HEK293 (cell line): ENCODE measurements around the gene SPC25.

Experiments used
- CTCF ChIA-PET: fragments of 350-600 bp; formaldehyde crosslinking; extraction: SDS; loops from one replicate; lab custom pipeline; 2021; ENCODE audit warnings: antibody characterized with exemption; lab: Yijun Ruan, JAX
- POLR2A ChIA-PET: fragments of 300-600 bp; formaldehyde crosslinking; extraction: SDS; loops from one replicate; lab custom pipeline; 2020; ENCODE audit warnings: antibody characterized with exemption, inconsistent platforms; lab: Yijun Ruan, JAX
- H3K27ac ChIP-seq: fragments of 200-500 bp; sonication (Bioruptor generic); 2 replicates; pipeline ENCODE4 v1.5.1; 2014; ENCODE audit warnings: low read depth, low read length, control low read depth, inconsistent platforms; ENCODE audit errors: extremely low read depth
- H3K36me3 ChIP-seq, 2 experiments: fragments of 200-500 bp in 1 of 2; sonication (Bioruptor generic) in 1 of 2; 1 replicate in 1 of 2; 2 replicates in 1 of 2; pipeline ENCODE4 v1.5.1; 2014 to 2017; ENCODE audit warnings: inconsistent platforms in 2 of 2, low read length in 2 of 2; ENCODE audit not compliant: control insufficient read depth in 2 of 2, insufficient read depth in 1 of 2
- H3K4me1 ChIP-seq: fragments of 200-500 bp; sonication (Bioruptor generic); 2 replicates; pipeline ENCODE4 v1.5.1; 2014; ENCODE audit warnings: mild to moderate bottlenecking, low read length, inconsistent platforms; ENCODE audit not compliant: control insufficient read depth, insufficient read depth
- H3K4me3 ChIP-seq: 2 replicates; pipeline ENCODE4 v1.5.1; 2011; ENCODE audit warnings: low read depth, mild to moderate bottlenecking, control low read depth, low read length, moderate library complexity
- H3K9me3 ChIP-seq: fragments of 200-500 bp; sonication (Bioruptor generic); 2 replicates; pipeline ENCODE4 v1.5.1; 2014; ENCODE audit warnings: low read depth, low read length, inconsistent platforms; ENCODE audit not compliant: control insufficient read depth, insufficient read depth
- GLIS2 ChIP-seq: fragments of 450-650 bp; formaldehyde crosslinking; IDR thresholded peaks from 2 replicates; pipeline ENCODE4 v1.5.1; 2016; ENCODE audit warnings: missing biosample characterization, missing genetic modification characterization
- HOXD13 ChIP-seq: sonication (generic); formaldehyde crosslinking; IDR thresholded peaks from 2 replicates; pipeline ENCODE4 v1.8.0; 2022; ENCODE audit warnings: missing genetic modification reagents, borderline replicate concordance
- PRDM1 ChIP-seq: fragments of 450-650 bp; formaldehyde crosslinking; IDR thresholded peaks from 2 replicates; pipeline ENCODE4; 2016; ENCODE audit warnings: missing biosample characterization, missing genetic modification characterization
- SP3 ChIP-seq: fragments of 450-650 bp; formaldehyde crosslinking; IDR thresholded peaks from 2 replicates; pipeline ENCODE4 v1.5.1; 2016; ENCODE audit warnings: missing biosample characterization, missing genetic modification characterization
- TSHZ1 ChIP-seq: fragments of 450-650 bp; formaldehyde crosslinking; IDR thresholded peaks from 2 replicates; pipeline ENCODE4 v1.5.1; 2016; ENCODE audit warnings: missing biosample characterization, missing genetic modification characterization, borderline replicate concordance
- YY1 ChIP-seq: fragments of 450-650 bp; formaldehyde crosslinking; IDR thresholded peaks from 2 replicates; pipeline ENCODE4 v1.5.1; 2018; ENCODE audit warnings: missing biosample characterization, missing genetic modification characterization
- ZBTB6 ChIP-seq: fragments of 450-650 bp; formaldehyde crosslinking; IDR thresholded peaks from 2 replicates; pipeline ENCODE4 v1.5.1; 2017; ENCODE audit warnings: missing biosample characterization, missing genetic modification characterization
- ZFP3 ChIP-seq: fragments of 450-650 bp; formaldehyde crosslinking; IDR thresholded peaks from 2 replicates; pipeline ENCODE4 v1.5.1; 2016; ENCODE audit warnings: low read depth, missing biosample characterization, missing genetic modification characterization
- ZFP69B ChIP-seq: fragments of 450-650 bp; formaldehyde crosslinking; IDR thresholded peaks from 2 replicates; pipeline ENCODE4 v1.5.1; 2016; ENCODE audit warnings: missing biosample characterization, missing genetic modification characterization
- ZNF184 ChIP-seq: fragments of 450-650 bp; IDR thresholded peaks from 2 replicates; pipeline ENCODE4 v1.5.1; 2018; ENCODE audit warnings: missing biosample characterization, mild to moderate bottlenecking, missing genetic modification characterization
- ZNF2 ChIP-seq: fragments of 450-650 bp; formaldehyde crosslinking; IDR thresholded peaks from 2 replicates; pipeline ENCODE4 v1.5.1; 2016; ENCODE audit warnings: missing biosample characterization, missing genetic modification characterization
- ZNF302 ChIP-seq: fragments of 450-650 bp; formaldehyde crosslinking; IDR thresholded peaks from 2 replicates; pipeline ENCODE4 v1.5.1; 2016; ENCODE audit warnings: missing biosample characterization, missing genetic modification characterization, low read depth
- ZNF37A ChIP-seq: fragments of 450-650 bp; IDR thresholded peaks from 2 replicates; pipeline ENCODE4 v1.5.1; 2018; ENCODE audit warnings: missing biosample characterization, missing genetic modification characterization
- ZNF423 ChIP-seq: fragments of 450-650 bp; formaldehyde crosslinking; IDR thresholded peaks from 2 replicates; pipeline ENCODE4 v1.5.1; 2016; ENCODE audit warnings: missing biosample characterization, missing genetic modification characterization
- ZNF426 ChIP-seq: fragments of 450-650 bp; formaldehyde crosslinking; IDR thresholded peaks from 2 replicates; pipeline ENCODE4 v1.5.1; 2017; ENCODE audit warnings: missing biosample characterization, missing genetic modification characterization, mild to moderate bottlenecking, inconsistent platforms, moderate library complexity
- ZNF544 ChIP-seq: fragments of 450-650 bp; formaldehyde crosslinking; IDR thresholded peaks from 2 replicates; pipeline ENCODE4 v1.5.0; 2017; ENCODE audit warnings: missing biosample characterization, missing genetic modification characterization
- ZNF610 ChIP-seq: fragments of 450-650 bp; formaldehyde crosslinking; IDR thresholded peaks from 2 replicates; pipeline ENCODE4 v1.5.1; 2016; ENCODE audit warnings: missing biosample characterization, missing genetic modification characterization, borderline replicate concordance
- ZNF658 ChIP-seq: fragments of 450-650 bp; formaldehyde crosslinking; IDR thresholded peaks from 2 replicates; pipeline ENCODE4; 2016; ENCODE audit warnings: missing biosample characterization, missing genetic modification characterization
- ZNF76 ChIP-seq: fragments of 450-650 bp; formaldehyde crosslinking; IDR thresholded peaks from 2 replicates; pipeline ENCODE4; 2016; ENCODE audit warnings: low read depth, missing biosample characterization, missing genetic modification characterization, borderline replicate concordance
- ZNF792 ChIP-seq: fragments of 450-650 bp; formaldehyde crosslinking; IDR thresholded peaks from 2 replicates; pipeline ENCODE4 v1.5.1; 2016; ENCODE audit warnings: missing biosample characterization, missing genetic modification characterization
- ZNF837 ChIP-seq: fragments of 450-650 bp; formaldehyde crosslinking; IDR thresholded peaks from 2 replicates; pipeline ENCODE4 v1.5.1; 2016; ENCODE audit warnings: missing biosample characterization, missing genetic modification characterization
- TF ChIP-seq, protein P1 (sequence below): fragments of 450-650 bp; formaldehyde crosslinking; IDR thresholded peaks from 2 replicates; pipeline ENCODE4 v1.5.1; 2016; ENCODE audit warnings: missing biosample characterization, missing genetic modification characterization
- TF ChIP-seq, protein P2 (sequence below): fragments of 450-650 bp; formaldehyde crosslinking; IDR thresholded peaks from 2 replicates; pipeline ENCODE4 v1.5.1; 2016; ENCODE audit warnings: missing biosample characterization, missing genetic modification characterization

SPC25 gene

GRCh38 chr2:168841445-168841844, 48.8 kb downstream of the SPC25 start:
- POLR2A ChIA-PET = no interaction called here
- Histone ChIP-seq H3K4me1 (no peaks in the 10 kb centered on the region), H3K9me3 (no peaks in the 10 kb centered on the region), H3K36me3 (no peaks in the 10 kb centered on the region), H3K4me3 (no peak overlapping the region), H3K27ac (no peak overlapping the region)
- CTCF ChIA-PET = interaction anchor here (0.7 kb wide), 1 partner anchor 47 kb away, joined by 3 read pairs; no protein-coding TSS in a partner anchor
- TF ChIP-seq PRDM1 (no peak), ZNF184 (no peak), ZNF610 (tag by site-specific recombination) (no peak), ZNF658 (no peak), TSHZ1 (no peak), ZNF76 (tag by site-specific recombination) (no peak), ZNF302 (tag by site-specific recombination) (no peak)
- TF ChIP-seq, protein P1, sequence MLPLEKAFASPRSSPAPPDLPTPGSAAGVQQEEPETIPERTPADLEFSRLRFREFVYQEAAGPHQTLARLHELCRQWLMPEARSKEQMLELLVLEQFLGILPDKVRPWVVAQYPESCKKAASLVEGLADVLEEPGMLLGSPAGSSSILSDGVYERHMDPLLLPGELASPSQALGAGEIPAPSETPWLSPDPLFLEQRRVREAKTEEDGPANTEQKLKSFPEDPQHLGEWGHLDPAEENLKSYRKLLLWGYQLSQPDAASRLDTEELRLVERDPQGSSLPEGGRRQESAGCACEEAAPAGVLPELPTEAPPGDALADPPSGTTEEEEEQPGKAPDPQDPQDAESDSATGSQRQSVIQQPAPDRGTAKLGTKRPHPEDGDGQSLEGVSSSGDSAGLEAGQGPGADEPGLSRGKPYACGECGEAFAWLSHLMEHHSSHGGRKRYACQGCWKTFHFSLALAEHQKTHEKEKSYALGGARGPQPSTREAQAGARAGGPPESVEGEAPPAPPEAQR (tag by site-specific recombination) = no peak
- TF ChIP-seq, all 188 proteins: peak for 0

GRCh38 chr2:168835969-168836368, 54.3 kb downstream of the SPC25 start:
- Histone ChIP-seq H3K9me3 (no peaks in the 10 kb centered on the region), H3K36me3 (peaks cover 0 to 7% of the 10 kb centered on the region in 2 experiments; a peak in 1 of 3 replicates), H3K4me3 (no peak overlapping the region), H3K4me1 (no peaks in the 10 kb centered on the region), H3K27ac (no peak overlapping the region)
- no peak for TF ChIP-seq ZNF544 (tag by site-specific recombination)
- no peak for TF ChIP-seq SP3 (tag by site-specific recombination)
- CTCF ChIA-PET = interaction anchor here (0.7 kb wide), 1 partner anchor 487 kb away, joined by 3 read pairs; no protein-coding TSS in a partner anchor
- POLR2A ChIA-PET = no interaction called here

DNA sequence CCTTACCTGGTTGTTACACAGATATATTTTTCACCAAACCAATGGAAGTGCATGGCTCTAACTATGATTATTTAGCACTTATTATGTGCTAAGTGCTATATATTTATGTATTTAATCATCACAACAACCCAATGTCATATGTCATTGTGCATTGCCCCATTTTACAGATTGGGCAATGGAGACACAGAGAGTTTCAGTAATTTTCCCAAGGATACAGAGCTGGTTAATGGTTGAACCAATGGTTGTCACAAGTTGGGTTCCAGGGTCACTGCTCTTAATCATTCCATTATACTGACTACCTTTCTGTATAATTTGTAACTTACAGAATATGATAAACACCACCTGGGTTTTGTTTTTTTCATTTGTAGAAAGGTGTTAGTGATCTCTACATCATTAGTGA, 58.6 kb downstream of the SPC25 start:
- H3K27ac ChIP-seq = no peak overlapping the region
- ChIA-PET CTCF (interaction anchor here (1.0 kb wide), 1 partner anchor 14 kb away, joined by 4 read pairs; no protein-coding TSS in a partner anchor), POLR2A (no interaction called here)
- peaks cover 0 to 7% of the 10 kb centered on the region in 2 experiments; a peak in 1 of 3 replicates for H3K36me3 ChIP-seq
- TF ChIP-seq ZFP3 (tag by site-specific recombination) (no peak), YY1 (tag by site-specific recombination) (no peak)
- H3K4me1 ChIP-seq = no peaks in the 10 kb centered on the region
- H3K4me3 ChIP-seq = no peak overlapping the region
- no peaks in the 10 kb centered on the region for H3K9me3 ChIP-seq

DNA sequence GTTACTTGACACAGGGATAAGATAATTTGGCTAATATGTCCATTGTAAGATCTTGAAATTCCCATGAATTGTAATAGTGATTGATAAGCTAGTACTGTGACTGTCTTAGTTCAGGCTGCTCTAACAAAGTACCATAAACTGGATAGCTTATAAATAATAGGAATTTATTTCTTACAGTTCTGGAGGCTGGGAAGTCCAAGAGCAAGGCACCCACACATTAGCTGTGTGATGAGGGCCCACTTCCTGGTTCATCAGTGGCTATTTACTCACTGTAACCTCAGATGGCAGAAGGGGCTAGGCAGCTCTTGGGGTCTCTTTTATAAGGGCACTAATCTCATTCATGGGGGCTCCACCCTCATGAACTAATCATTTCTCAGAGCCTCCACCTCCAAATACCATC, 59.3 kb downstream of the SPC25 start:
- Histone ChIP-seq H3K4me1 (no peaks in the 10 kb centered on the region), H3K27ac (no peak overlapping the region), H3K36me3 (peaks cover 0 to 7% of the 10 kb centered on the region in 2 experiments; a peak in 1 of 3 replicates), H3K9me3 (no peaks in the 10 kb centered on the region), H3K4me3 (no peak overlapping the region)
- ChIA-PET POLR2A (no interaction called here), CTCF (interaction anchor here (1.0 kb wide), 1 partner anchor 14 kb away, joined by 4 read pairs; no protein-coding TSS in a partner anchor)
- no peak for TF ChIP-seq ZNF2 (tag by site-specific recombination)
- no peak for TF ChIP-seq ZNF37A (tag by site-specific recombination)
- TF ChIP-seq ZNF423 (tag by site-specific recombination) = no peak
- no peak for TF ChIP-seq ZNF184
- no peak for TF ChIP-seq ZNF792 (tag by site-specific recombination)
- no peak for TF ChIP-seq SP3 (tag by site-specific recombination)
- TF ChIP-seq ZFP69B (tag by site-specific recombination) = no peak
- no peak for TF ChIP-seq ZNF837 (tag by site-specific recombination)
- TF ChIP-seq ZNF426 (tag by site-specific recombination) = no peak
- no peak for TF ChIP-seq GLIS2
- no peak for TF ChIP-seq HOXD13 (CRISPR knock-in tag)
- TF ChIP-seq, protein P2, sequence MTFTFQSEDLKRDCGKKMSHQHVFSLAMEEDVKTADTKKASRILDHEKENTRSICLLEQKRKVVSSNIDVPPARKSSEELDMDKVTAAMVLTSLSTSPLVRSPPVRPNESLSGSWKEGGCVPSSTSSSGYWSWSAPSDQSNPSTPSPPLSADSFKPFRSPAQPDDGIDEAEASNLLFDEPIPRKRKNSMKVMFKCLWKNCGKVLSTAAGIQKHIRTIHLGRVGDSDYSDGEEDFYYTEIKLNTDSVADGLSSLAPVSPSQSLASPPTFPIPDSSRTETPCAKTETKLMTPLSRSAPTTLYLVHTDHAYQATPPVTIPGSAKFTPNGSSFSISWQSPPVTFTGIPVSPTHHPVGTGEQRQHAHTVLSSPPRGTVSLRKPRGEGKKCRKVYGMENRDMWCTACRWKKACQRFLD (tag by site-specific recombination) = no peak
- no peak for TF ChIP-seq ZBTB6 (tag by site-specific recombination)
